Neutrophil (primary cell): Measurements from ENCODE around the gene PCSK2.

Experiments
- H3K27ac ChIP-seq: fragments of 200-600 bp; sonication (generic); 2 replicates; pipeline ENCODE4 v1.5.1; 2016; ENCODE audit warnings: mild to moderate bottlenecking, moderate library complexity
- H3K27me3 ChIP-seq: fragments of 200-600 bp; sonication (generic); 2 replicates; pipeline ENCODE4 v1.6.0; 2016; ENCODE audit warnings: mild to moderate bottlenecking
- H3K36me3 ChIP-seq: fragments of 200-600 bp; sonication (generic); 2 replicates; pipeline ENCODE4 v1.5.1; 2017
- H3K4me1 ChIP-seq, 2 experiments: fragments of 200-600 bp in 1 of 2; sonication (generic) in 1 of 2; 1 replicate in 1 of 2; 2 replicates in 1 of 2; pipeline versions ENCODE4 v1.5.1 to v1.6.1; 2013 to 2016; ENCODE audit warnings: low read depth in 1 of 2, low read length in 1 of 2, mild to moderate bottlenecking in 1 of 2, moderate library complexity in 1 of 2; ENCODE audit not compliant: control insufficient read depth in 1 of 2, insufficient read depth in 1 of 2
- H3K4me3 ChIP-seq, 2 experiments: fragments of 200-600 bp in 1 of 2; sonication (generic) in 1 of 2; 1 replicate in 1 of 2; 2 replicates in 1 of 2; pipeline ENCODE4 v1.5.1; 2013 to 2016; ENCODE audit warnings: low read depth in 1 of 2, low read length in 1 of 2, mild to moderate bottlenecking in 1 of 2, moderate library complexity in 1 of 2
- H3K9me3 ChIP-seq: fragments of 200-600 bp; sonication (generic); 2 replicates; pipeline ENCODE4 v1.5.1; 2016
- CTCF ChIP-seq: fragments of 200-600 bp; sonication (generic); IDR thresholded peaks from 2 replicates; pipeline ENCODE4 v1.5.1; 2016; ENCODE audit warnings: antibody characterized with exemption

Gene PCSK2

GRCh38 chr20:17470521-17470920 lies 243.7 kb downstream of the PCSK2 start:
- no peak for TF ChIP-seq CTCF
- Histone ChIP-seq H3K4me3 (no peak overlapping the region), H3K9me3 (no peaks in the 10 kb centered on the region), H3K27ac (no peak overlapping the region), H3K36me3 (no peaks in the 10 kb centered on the region), H3K27me3 (no peaks in the 10 kb centered on the region), H3K4me1 (no peaks in the 10 kb centered on the region)

- TF ChIP-seq CTCF, result no peak
- Histone ChIP-seq H3K4me1 (no peaks in the 10 kb centered on the region), H3K4me3 (no peak overlapping the region), H3K27ac (no peak overlapping the region), H3K9me3 (no peaks in the 10 kb centered on the region), H3K36me3 (no peaks in the 10 kb centered on the region), H3K27me3 (no peaks in the 10 kb centered on the region)
These were observed 244.1 kb downstream of the PCSK2 start for GRCh38 chr20:17470973-17471372.

DNA sequence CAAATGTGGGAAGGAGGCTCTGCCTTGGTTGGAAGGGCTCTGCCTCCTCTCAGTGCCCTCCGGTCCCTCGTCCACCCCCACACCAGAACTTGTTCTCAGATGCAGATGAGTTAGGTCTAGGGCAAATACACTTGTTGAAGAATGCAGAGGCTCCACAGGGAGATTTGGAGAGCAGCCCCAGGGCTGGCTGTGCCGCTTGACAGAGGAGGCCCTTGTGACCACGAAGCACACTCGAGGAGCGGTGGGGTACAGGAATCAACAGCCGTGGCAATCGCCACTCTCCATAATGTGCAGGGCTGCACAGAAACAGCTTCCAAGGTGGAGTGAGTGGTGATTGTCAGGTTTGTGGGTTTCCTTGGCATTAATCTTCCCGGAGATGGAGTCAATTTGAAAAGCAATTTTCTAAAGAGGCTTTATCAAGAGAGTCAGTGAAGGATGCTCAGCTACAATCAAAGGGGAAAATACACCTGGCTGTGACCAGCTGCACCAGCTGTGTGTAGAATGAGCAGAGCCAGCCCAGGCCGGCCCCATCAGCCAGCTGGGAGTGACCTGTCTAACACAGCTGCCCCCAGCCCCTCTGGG lies 244.9 kb downstream of the PCSK2 start:
- no peak for TF ChIP-seq CTCF
- Histone ChIP-seq H3K27ac (no peak overlapping the region), H3K36me3 (no peaks in the 10 kb centered on the region), H3K27me3 (no peaks in the 10 kb centered on the region), H3K4me1 (no peaks in the 10 kb centered on the region), H3K9me3 (no peaks in the 10 kb centered on the region), H3K4me3 (no peak overlapping the region)

DNA sequence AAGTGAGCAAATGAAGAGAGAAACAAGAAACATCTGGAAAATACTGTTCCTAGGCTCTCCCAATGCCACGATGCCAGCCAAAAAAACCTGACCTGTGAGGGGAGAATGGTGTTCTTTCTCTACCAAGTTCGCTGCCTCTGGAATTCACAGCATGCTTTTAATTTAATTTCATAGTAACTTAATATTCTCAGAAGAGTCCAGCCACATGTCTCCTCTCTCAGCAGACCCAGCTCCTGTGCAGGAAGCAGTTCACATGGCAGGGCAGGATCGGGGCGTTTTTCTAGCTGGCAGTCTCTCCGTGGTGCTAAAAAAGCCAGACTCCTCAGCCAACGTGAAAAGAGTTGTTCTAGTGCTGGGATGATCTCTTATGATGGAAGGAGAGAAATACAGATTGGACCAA lies 246.8 kb downstream of the PCSK2 start:
- H3K27me3 ChIP-seq, result no peaks in the 10 kb centered on the region
- no peak overlapping the region for H3K4me3 ChIP-seq
- no peak overlapping the region for H3K27ac ChIP-seq
- H3K9me3 ChIP-seq, result no peaks in the 10 kb centered on the region
- H3K4me1 ChIP-seq, result no peaks in the 10 kb centered on the region
- no peaks in the 10 kb centered on the region for H3K36me3 ChIP-seq
- TF ChIP-seq CTCF, result no peak

DNA sequence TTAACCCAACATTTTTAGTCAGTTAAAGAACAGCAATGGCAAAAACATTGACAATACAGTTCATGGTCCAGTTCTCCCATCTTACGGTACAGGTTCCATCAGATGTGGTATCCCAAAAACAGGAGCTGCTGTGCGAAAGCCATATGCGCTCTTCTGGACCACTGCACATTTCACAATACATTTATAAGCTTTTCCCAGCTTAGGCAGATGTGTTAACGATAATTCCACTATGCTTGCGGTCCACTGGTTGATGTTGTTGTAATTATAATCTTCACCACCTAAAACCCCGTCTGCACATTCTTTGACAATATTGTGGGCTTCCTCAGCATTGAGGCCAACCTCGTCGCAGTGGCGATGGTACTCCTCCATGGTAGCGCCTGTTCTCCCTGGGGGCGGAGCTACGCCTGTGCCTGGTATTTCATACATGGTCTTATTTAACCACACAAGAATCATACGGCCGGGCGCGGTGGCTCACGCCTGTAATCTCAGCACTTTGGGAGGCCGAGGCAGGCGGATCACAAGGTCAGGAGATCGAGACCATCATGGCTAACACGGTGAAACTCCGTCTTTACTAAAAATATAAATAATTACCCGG lies 252.3 kb downstream of the PCSK2 start:
- H3K4me3 ChIP-seq, result no peak overlapping the region
- H3K27me3 ChIP-seq, result peaks cover 10% of the 10 kb centered on the region
- no peaks in the 10 kb centered on the region for H3K9me3 ChIP-seq
- H3K4me1 ChIP-seq, result no peaks in the 10 kb centered on the region
- no peak overlapping the region for H3K27ac ChIP-seq
- TF ChIP-seq CTCF, result no peak
- no peaks in the 10 kb centered on the region for H3K36me3 ChIP-seq
